Neural cell (in vitro differentiated cells): ENCODE measurements around the gene RPE65.

Experiments
- CTCF ChIP-seq: fragments of 450-650 bp; IDR thresholded peaks from 2 replicates; pipeline ENCODE4 v1.5.1; 2014; ENCODE audit warnings: antibody characterized with exemption, mild to moderate bottlenecking, moderate library complexity; ENCODE audit not compliant: poor library complexity, severe bottlenecking
- EZH2 ChIP-seq: fragments of 200-600, 300-800 bp; shearing (Covaris generic), sonication (generic); IDR thresholded peaks from 2 replicates; pipeline ENCODE4 v1.6.1; 2014; ENCODE audit warnings: antibody characterized with exemption, low read length, borderline replicate concordance, mild to moderate bottlenecking; ENCODE audit not compliant: insufficient read depth, poor library complexity, severe bottlenecking
- MXI1 ChIP-seq: fragments of 450-650 bp; conservative IDR thresholded peaks from 2 replicates; pipeline ENCODE4 v1.6.1; 2014; ENCODE audit warnings: antibody characterized with exemption, mild to moderate bottlenecking; ENCODE audit not compliant: poor library complexity, severe bottlenecking
- POLR2AphosphoS5 ChIP-seq: IDR thresholded peaks from 2 replicates; pipeline ENCODE4 v1.6.1; 2012
- TAF1 ChIP-seq: IDR thresholded peaks from 2 replicates; pipeline ENCODE4 v1.6.1; 2012; ENCODE audit warnings: low read depth

- no peak for TF ChIP-seq CTCF
- TF ChIP-seq TAF1 = no peak
- no peak for TF ChIP-seq POLR2AphosphoS5
- no peak for TF ChIP-seq EZH2
- no peak for TF ChIP-seq MXI1
Measured at GRCh38 chr1:68429233-68429808, 20.4 kb downstream of the RPE65 start.
